PC-9 (cell line): ENCODE data around the gene INVS. TPM values are rescaled to one million over a fixed set of nuclear protein-coding genes. Genes with fewer than 3 reads are reported as not detected.
"Not testable (repeated sequence)": the region's sequence is repeated elsewhere in the genome, so short reads cannot be mapped to it uniquely, and the experiment has no call there.

Source experiments
- BruUV-seq: library from RNA; stranded (reverse); fragments of 400-500 nt; replicated peaks from 2 replicates; lab custom pipeline; 2021; lab: Mats Ljungman, UMichigan
- CTCF ChIA-PET: fragments of 300-600 bp; sonication (Branson Sonifier 250); formaldehyde crosslinking; loops from one replicate; lab custom pipeline; 2022; ENCODE audit warnings: antibody characterized with exemption; lab: Charles Lee
- POLR2A ChIA-PET: fragments of 300-600 bp; sonication (Branson Sonifier 250); formaldehyde crosslinking; loops from one replicate; lab custom pipeline; 2022; ENCODE audit warnings: antibody characterized with exemption; ENCODE audit not compliant: unreplicated experiment; lab: Charles Lee
- DNase-seq, 2 experiments: peaks; one replicate each; pipeline versions ENCODE4 v3.0.0 to v3.0.0-alpha.2; 2015 to 2022; ENCODE audit warnings: mixed read lengths in 1 of 2
- H2AFZ ChIP-seq: fragments of 200-600 bp; sonication (generic); 2 replicates; pipeline ENCODE4 v1.8.1; 2017; ENCODE audit warnings: antibody characterized with exemption
- H3F3A ChIP-seq: fragments of 200-600 bp; sonication (generic); 2 replicates; pipeline ENCODE4 v1.8.1; 2017; ENCODE audit warnings: antibody characterized with exemption, mild to moderate bottlenecking, low read depth; ENCODE audit not compliant: insufficient read depth
- H3K27ac ChIP-seq: fragments of 200-600 bp; sonication (generic); 2 replicates; pipeline ENCODE4 v1.6.1; 2016; ENCODE audit warnings: mixed run types
- H3K27me3 ChIP-seq: fragments of 200-600 bp; sonication (generic); 2 replicates; pipeline ENCODE4 v1.6.1; 2016; ENCODE audit warnings: low read depth, mixed run types; ENCODE audit not compliant: insufficient read depth
- H3K36me3 ChIP-seq: fragments of 200-600 bp; sonication (generic); 2 replicates; pipeline ENCODE4 v1.6.1; 2016; ENCODE audit warnings: low read depth, mixed run types
- H3K4me1 ChIP-seq: fragments of 200-600 bp; sonication (generic); replicated peaks from 2 replicates; pipeline ENCODE4 v1.6.1; 2016; ENCODE audit warnings: mixed run types; ENCODE audit not compliant: insufficient read depth
- H3K4me2 ChIP-seq: fragments of 200-600 bp; sonication (generic); 2 replicates; pipeline ENCODE4 v1.6.1; 2017; ENCODE audit warnings: mixed run types
- H3K4me3 ChIP-seq: fragments of 200-600 bp; sonication (generic); 2 replicates; pipeline ENCODE4 v1.6.1; 2016; ENCODE audit warnings: mixed run types
- H3K79me2 ChIP-seq: fragments of 200-600 bp; sonication (generic); 2 replicates; pipeline ENCODE4 v1.6.1; 2017; ENCODE audit warnings: low read depth, mixed run types
- H3K9me2 ChIP-seq: fragments of 200-600 bp; sonication (generic); 2 replicates; pipeline ENCODE4 v1.8.1; 2017; ENCODE audit warnings: mild to moderate bottlenecking; ENCODE audit not compliant: insufficient read depth
- H3K9me3 ChIP-seq: fragments of 200-600 bp; sonication (generic); 2 replicates; pipeline ENCODE4 v1.8.1; 2016; ENCODE audit warnings: low read depth; ENCODE audit not compliant: insufficient read depth
- H4K20me1 ChIP-seq: fragments of 200-600 bp; sonication (generic); 2 replicates; pipeline ENCODE4 v1.8.1; 2017; ENCODE audit not compliant: insufficient read depth
- CTCF ChIP-seq: fragments of 200-600 bp; sonication (generic); conservative IDR thresholded peaks from 2 replicates; pipeline ENCODE4 v1.6.1; 2017; ENCODE audit warnings: mixed run types, antibody characterized with exemption, mild to moderate bottlenecking, moderate library complexity
- EZH2 ChIP-seq: fragments of 200-600 bp; sonication (generic); IDR thresholded peaks from 2 replicates; pipeline ENCODE4 v1.8.0; 2017; ENCODE audit warnings: antibody characterized with exemption, low read depth
- intact Hi-C: fragments of 100-400 bp; cut with micrococcal nuclease; formaldehyde crosslinking; loops from one replicate; pipeline ENCODE4 v1.10.0; 2022; ENCODE audit not compliant: unreplicated experiment
- total RNA-seq: library from RNA; stranded (reverse); gene quantifications from 2 replicates; pipeline ENCODE4 v1.2.3, GENCODE V29; 2021

The INVS gene
- total RNA-seq, 1 experiment from 2014 or later: 24.0 TPM

- Histone ChIP-seq H3K9me2 (0 out of 2 replicates have a peak, but pooled peaks cover 4% of the 10 kb centered on the region), H3K9me3 (no peaks in the 10 kb centered on the region), H3K79me2 (peaks cover 33% of the 10 kb centered on the region), H3K4me2 (peak overlapping the region; percentile 22; the same call in 1 of the 2 replicates), H3F3A (peaks cover 13% of the 10 kb centered on the region), H4K20me1 (peaks cover 23% of the 10 kb centered on the region), H3K4me3 (no peak overlapping the region), H3K27ac (peak overlapping the region; percentile 60), H3K4me1 (peaks cover 19% of the 10 kb centered on the region), H3K27me3 (no peaks in the 10 kb centered on the region), H3K36me3 (no peaks in the 10 kb centered on the region), H2AFZ (no peak overlapping the region)
- POLR2A ChIA-PET: interaction anchor here (0.7 kb wide), 1 partner anchor 205 kb away, joined by 3 read pairs; no protein-coding TSS in a partner anchor
- no TSS peak for BruUV-seq
- DNase-seq: peak in 1 of 2 experiments; percentile 74
- CTCF ChIA-PET: no interaction called here
- TF ChIP-seq EZH2 (no peak), CTCF (no peak)
- intact Hi-C loops: no loop called here
Observed at GRCh38 chr9:100064872-100065581, 34.0 kb upstream of the INVS start.

GRCh38 chr9:100066539-100066938 lies 32.5 kb upstream of the INVS start:
- TF ChIP-seq CTCF (no peak), EZH2 (no peak)
- no peaks in the 10 kb centered on the region for H3K36me3 ChIP-seq
- H3K27ac ChIP-seq: peak overlapping the region; percentile 60; the same call in 1 of the 2 replicates
- no peak for DNase-seq
- H3K9me3 ChIP-seq: no peaks in the 10 kb centered on the region
- no peak overlapping the region for H3K4me2 ChIP-seq
- H3F3A ChIP-seq: peaks cover 13% of the 10 kb centered on the region
- BruUV-seq: no TSS peak
- H3K4me1 ChIP-seq: peaks cover 19% of the 10 kb centered on the region
- peaks cover 37% of the 10 kb centered on the region for H3K79me2 ChIP-seq
- ChIA-PET POLR2A (interaction anchor here (0.8 kb wide), 1 partner anchor 21 kb away, joined by 5 read pairs; no protein-coding TSS in a partner anchor), CTCF (no interaction called here)
- H3K4me3 ChIP-seq: no peak overlapping the region
- intact Hi-C loops: no loop called here
- H2AFZ ChIP-seq: no peak overlapping the region
- 0 out of 2 replicates have a peak, but pooled peaks cover 4% of the 10 kb centered on the region for H3K9me2 ChIP-seq
- H4K20me1 ChIP-seq: peaks cover 14% of the 10 kb centered on the region
- no peaks in the 10 kb centered on the region for H3K27me3 ChIP-seq

- H3K9me3 ChIP-seq, intact Hi-C loops, H3K36me3 ChIP-seq, H3K27me3 ChIP-seq, H3K27ac ChIP-seq, DNase-seq, POLR2A ChIA-PET, H2AFZ ChIP-seq, BruUV-seq, H3K4me2 ChIP-seq, CTCF ChIA-PET, H3K4me3 ChIP-seq, H3K9me2 ChIP-seq: not testable (repeated sequence)
- Histone ChIP-seq H3K79me2 (peaks cover 43% of the 10 kb centered on the region), H4K20me1 (peaks cover 17% of the 10 kb centered on the region), H3F3A (peaks cover 13% of the 10 kb centered on the region), H3K4me1 (peaks cover 19% of the 10 kb centered on the region)
Observed at GRCh38 chr9:100067990-100068389, 31.1 kb upstream of the INVS start.

- POLR2A ChIA-PET, CTCF ChIA-PET, intact Hi-C loops, H3K4me3 ChIP-seq, H3K36me3 ChIP-seq, H3K27me3 ChIP-seq, H3K9me2 ChIP-seq, H3K27ac ChIP-seq, DNase-seq, H3K4me2 ChIP-seq, H2AFZ ChIP-seq, BruUV-seq, H3K9me3 ChIP-seq: not testable (repeated sequence)
- Histone ChIP-seq H3K4me1 (peaks cover 19% of the 10 kb centered on the region), H3F3A (peaks cover 13% of the 10 kb centered on the region), H3K79me2 (peaks cover 42% of the 10 kb centered on the region), H4K20me1 (peaks cover 17% of the 10 kb centered on the region)
Observed at GRCh38 chr9:100069068-100069467, 30.0 kb upstream of the INVS start.
